K562 (cell line): ENCODE results near the gene PARS2. TPM values are rescaled to one million over a fixed set of nuclear protein-coding genes. Genes with fewer than 3 reads are reported as not detected.

Experiments
- ATAC-seq: fragments of 200-7000 bp; cut with Tn5 transposase; 3 replicates; pipeline ENCODE4 v1.9.1; 2020; ENCODE audit warnings: moderate library complexity
- BruUV-seq: library from RNA; stranded (reverse); fragments of 400-500 nt; replicated peaks from 2 replicates; lab custom pipeline; 2021; lab: Mats Ljungman, UMichigan
- CTCF ChIA-PET: fragments of 300-600 bp; formaldehyde crosslinking; extraction: SDS; loops from one replicate; lab custom pipeline; 2021; ENCODE audit warnings: low intra/inter-chr PET ratio; lab: Yijun Ruan, JAX
- POLR2A ChIA-PET: fragments of 300-600, 350-650 bp; sonication (Branson Sonifier 250); formaldehyde crosslinking; extraction: SDS; loops from one replicate; lab custom pipeline; 2021; ENCODE audit warnings: antibody characterized with exemption, inconsistent platforms; lab: Yijun Ruan, JAX
- DNase-seq, 4 experiments: peaks; one replicate each; pipeline versions ENCODE4 v3.0.0 to v3.0.0-alpha.2; 2011 to 2018; ENCODE audit warnings: low spot score in 3 of 4, mixed read lengths in 3 of 4; ENCODE audit errors: extremely low read depth in 1 of 4
- FAIRE-seq: peaks from 2 replicates; lab custom pipeline; 2011; peaks lifted over from hg19 to GRCh38; lab: Jason Lieb, UNC
- H2AFZ ChIP-seq: 2 replicates; pipeline ENCODE4 v1.6.0; 2011; ENCODE audit warnings: low read depth, low read length, control low read depth, inconsistent platforms
- H3K27ac ChIP-seq: fragments of 200-600 bp; 3 replicates; pipeline ENCODE4 v1.8.0; 2011; ENCODE audit warnings: low read depth, mild to moderate bottlenecking, control low read depth, inconsistent platforms, low read length, moderate library complexity, mixed read lengths; ENCODE audit errors: extremely low read depth
- H3K27me3 ChIP-seq, 2 experiments: fragments of 300-600 bp in 1 of 2; 2 replicates in 1 of 2; 3 replicates in 1 of 2; pipeline versions ENCODE4 v1.6.0 to v1.8.0; 2011; ENCODE audit warnings: inconsistent platforms in 2 of 2, low read length in 2 of 2, mild to moderate bottlenecking in 1 of 2, mixed read lengths in 1 of 2, moderate library complexity in 1 of 2; ENCODE audit not compliant: control insufficient read depth in 2 of 2, insufficient read depth in 2 of 2
- H3K36me3 ChIP-seq: fragments of 300-600 bp; 3 replicates; pipeline ENCODE4 v1.8.0; 2011; ENCODE audit warnings: mild to moderate bottlenecking, low read length, inconsistent platforms; ENCODE audit not compliant: control insufficient read depth, insufficient read depth
- H3K4me1 ChIP-seq, 2 experiments: fragments of 200-600 bp in 1 of 2; replicated peaks in 1 of 2; 2 replicates in 1 of 2; 3 replicates in 1 of 2; pipeline versions ENCODE4 v1.5.1 to v1.8.0; 2011; ENCODE audit warnings: inconsistent platforms in 2 of 2, low read length in 2 of 2, mild to moderate bottlenecking in 1 of 2, mixed read lengths in 1 of 2, moderate library complexity in 1 of 2; ENCODE audit not compliant: control insufficient read depth in 2 of 2, insufficient read depth in 2 of 2
- H3K4me2 ChIP-seq: 2 replicates; pipeline ENCODE4 v1.6.1; 2011; ENCODE audit warnings: low read length, control low read depth, inconsistent platforms, mixed read lengths; ENCODE audit not compliant: insufficient read depth
- H3K4me3 ChIP-seq: fragments of 200-600 bp; sonication (generic), shearing (Covaris generic); 2 replicates; pipeline ENCODE4 v1.5.1; 2016; ENCODE audit warnings: control low read depth, inconsistent platforms
- H3K79me2 ChIP-seq: fragments of 200-600 bp; 3 replicates; pipeline ENCODE4 v1.8.0; 2011; ENCODE audit warnings: low read length, inconsistent platforms; ENCODE audit not compliant: control insufficient read depth, insufficient read depth
- H3K9ac ChIP-seq, 2 experiments: 2 replicates each; pipeline versions ENCODE4 v1.6.0 to v1.6.1; 2011; ENCODE audit warnings: low read depth in 2 of 2, low read length in 2 of 2, control low read depth in 1 of 2, inconsistent platforms in 1 of 2, mild to moderate bottlenecking in 1 of 2, mixed read lengths in 1 of 2; ENCODE audit not compliant: insufficient read depth in 1 of 2
- H3K9me1 ChIP-seq: one replicate; pipeline ENCODE4 v1.6.0; 2011; ENCODE audit warnings: inconsistent platforms, mild to moderate bottlenecking, low read length, moderate library complexity; ENCODE audit not compliant: control insufficient read depth, insufficient read depth
- H3K9me3 ChIP-seq: replicated peaks from 2 replicates; pipeline ENCODE4 v1.5.1; 2011; ENCODE audit warnings: low read depth, low read length, inconsistent platforms; ENCODE audit not compliant: control insufficient read depth, insufficient read depth
- H4K20me1 ChIP-seq: replicated peaks from 2 replicates; pipeline ENCODE4 v1.6.1; 2011; ENCODE audit warnings: low read length, inconsistent platforms, mixed read lengths; ENCODE audit not compliant: control insufficient read depth, insufficient read depth
- ELF2 ChIP-seq: fragments of 250-450 bp; sonication (Bioruptor Pico); IDR thresholded peaks from 2 replicates; pipeline ENCODE4 v1.5.0; 2021; ENCODE audit warnings: mild to moderate bottlenecking
- FOXA3 ChIP-seq, 2 experiments: fragments of 450-650 bp in 1 of 2; sonication (generic) in 1 of 2; formaldehyde crosslinking; IDR thresholded peaks in 1 of 2; conservative IDR thresholded peaks in 1 of 2; 2 replicates each; pipeline versions ENCODE4 v1.4.0 to v1.8.0; 2020 to 2022; ENCODE audit warnings: mild to moderate bottlenecking in 2 of 2, missing genetic modification reagents in 1 of 2
- FOXP1 ChIP-seq: sonication (generic); formaldehyde crosslinking; IDR thresholded peaks from 2 replicates; pipeline ENCODE4 v1.8.0; 2022; ENCODE audit warnings: mild to moderate bottlenecking, missing genetic modification reagents
- KDM4B ChIP-seq, 2 experiments: fragments of 450-650 bp in 1 of 2; sonication (generic) in 1 of 2; IDR thresholded peaks; 2 replicates each; pipeline ENCODE4 v1.6.1; 2016 to 2017; ENCODE audit warnings: borderline replicate concordance in 2 of 2, antibody characterized with exemption in 1 of 2, low read depth in 1 of 2, mild to moderate bottlenecking in 1 of 2
- LARP7 ChIP-seq: fragments of 450-650 bp; IDR thresholded peaks from 2 replicates; pipeline ENCODE4 v1.6.1; 2016
- RUNX1 ChIP-seq: sonication (generic); IDR thresholded peaks from 2 replicates; pipeline ENCODE4 v1.6.1; 2016; ENCODE audit warnings: antibody characterized with exemption, low read depth
- USF1 ChIP-seq: sonication (generic); formaldehyde crosslinking; IDR thresholded peaks from 2 replicates; pipeline ENCODE4 v1.9.0; 2022; ENCODE audit warnings: mild to moderate bottlenecking, missing genetic modification reagents
- ZNF778 ChIP-seq: fragments of 450-650 bp; formaldehyde crosslinking; IDR thresholded peaks from 2 replicates; pipeline ENCODE4 v1.4.0; 2020; ENCODE audit warnings: mild to moderate bottlenecking, moderate library complexity
- WGBS: fragments of 100-300 bp; shearing (Covaris generic); methylation state at CpG from one replicate; pipeline ENCODE4 v1.1.6; 2016; ENCODE audit warnings: low coverage, mixed read lengths; ENCODE audit not compliant: insufficient coverage; ENCODE audit errors: missing lambda C conversion rate; 5-methylcytosine and 5-hydroxymethylcytosine counted together
- in situ Hi-C: fragments of 300-500 bp; cut with MboI; formaldehyde crosslinking; loops from 4 replicates; pipeline ENCODE4 v1.15.0; 2018; ENCODE audit warnings: inconsistent platforms, mixed read lengths
- intact Hi-C: fragments of 100-400 bp; cut with micrococcal nuclease; formaldehyde crosslinking; loops from 2 replicates; pipeline ENCODE4 v1.14.2; 2022
- polyA plus RNA-seq, 8 experiments: library from polyadenylated mRNA; depleted of rRNA in 4 of 8; stranded (reverse) in 5 of 8; unstranded in 3 of 8; fragments of >200 nt; fragmentation: Nextera tagmentation in 2 of 8; fragmentation: Illumina TruSeq in 1 of 8; extraction: Ambion mirVana in 2 of 8; extraction: Trizol in 1 of 8; gene quantifications; 2 replicates each; pipeline versions ENCODE4 v1.2.1 to v1.2.3, GENCODE V29; 2011 to 2014; ENCODE audit warnings: inconsistent platforms in 1 of 8, missing spikeins in 1 of 8
- total RNA-seq, 7 experiments: library from RNA; depleted of rRNA in 6 of 7; stranded (reverse); fragments of >200 nt in 6 of 7; fragmentation: Illumina TruSeq in 2 of 7; extraction: Trizol in 2 of 7; gene quantifications; 2 replicates each; pipeline versions ENCODE4 v1.2.1 to v1.2.3, GENCODE V29; 2011 to 2021; ENCODE audit warnings: low replicate concordance in 1 of 7

PARS2 gene
- total and polyA plus RNA-seq, 9 of the 15 experiments (the other 6 are each of a cell fraction or from before 2014, with no cell fraction given) = 6.3 to 12.4 (median 7.9) TPM

- H3K4me1 ChIP-seq = peaks cover 5 to 17% of the 10 kb centered on the region in 2 experiments; a peak in 2 of 5 replicates
- TF ChIP-seq ZNF778 (no peak), KDM4B (IDR thresholded peaks at IDR 0.05; ENCODE audit: borderline replicate concordance in 2 of 2, low read depth in 1 of 2) (no peak), ELF2 (CRISPR knock-in tag) (no peak), LARP7 (no peak), USF1 (no peak), RUNX1 (no peak), FOXA3 (CRISPR knock-in tag; conservative IDR thresholded peaks at IDR 0.05 in 1 of 2, IDR thresholded peaks at IDR 0.05 in 1 of 2) (no peak), FOXP1 (CRISPR knock-in tag) (no peak)
- H3K4me3 ChIP-seq = no peak overlapping the region
- no peak overlapping the region for H2AFZ ChIP-seq
- DNase-seq (no peak), FAIRE-seq (no peak), ATAC-seq (no peak)
- no peaks in the 10 kb centered on the region for H3K79me2 ChIP-seq
- ChIA-PET POLR2A (interaction anchor here (0.5 to 1.8 kb wide), 3 partner anchors 9 to 430 kb away, joined by 3 to 5 read pairs (median 3); no protein-coding TSS in a partner anchor), CTCF (no interaction called here)
- peaks cover 6 to 41% of the 10 kb centered on the region in 2 experiments; a peak in 4 of 5 replicates for H3K27me3 ChIP-seq
- WGBS = 3% methylated on average over 3 of the region's 3 CpGs
- no peak overlapping the region for H3K4me2 ChIP-seq
- H4K20me1 ChIP-seq = peaks cover 7% of the 10 kb centered on the region; the same call in 1 of the 2 replicates
- in situ Hi-C loops (no loop called here), intact Hi-C loops (no loop called here)
- H3K9me1 ChIP-seq = no peaks in the 10 kb centered on the region
- H3K9ac ChIP-seq = no peak overlapping the region
- no peaks in the 10 kb centered on the region for H3K36me3 ChIP-seq
- no peak overlapping the region for H3K27ac ChIP-seq
- H3K9me3 ChIP-seq = no peaks in the 10 kb centered on the region
- no TSS peak for BruUV-seq
Measured at GRCh38 chr1:54805466-54805865, 41.1 kb upstream of the PARS2 start.
